Hepatocyte (in vitro differentiated cells): ENCODE data around the gene NUDT4. TPM values are rescaled to one million over a fixed set of nuclear protein-coding genes. Genes with fewer than 3 reads are reported as not detected.
A peak's percentile ranks its signal among the peaks of the same experiment; 100 is the strongest.

Experiments used
- DNase-seq: peaks from one replicate; pipeline ENCODE4 v3.0.0-alpha.2; 2016; ENCODE audit warnings: low spot score
- H2AFZ ChIP-seq: fragments of 200-600 bp; sonication (generic); 2 replicates; pipeline ENCODE4 v1.6.0; 2016; ENCODE audit warnings: antibody characterized with exemption, mild to moderate bottlenecking
- H3K27ac ChIP-seq: fragments of 200-600 bp; sonication (generic); 2 replicates; pipeline ENCODE4 v1.5.1; 2016; ENCODE audit warnings: mild to moderate bottlenecking
- H3K27me3 ChIP-seq: fragments of 200-600 bp; sonication (generic); 2 replicates; pipeline ENCODE4 v1.6.1; 2016
- H3K36me3 ChIP-seq: fragments of 200-600 bp; sonication (generic); replicated peaks from 2 replicates; pipeline ENCODE4 v1.5.1; 2016; ENCODE audit warnings: low read depth; ENCODE audit not compliant: insufficient read depth
- H3K4me1 ChIP-seq: fragments of 200-600 bp; sonication (generic); 2 replicates; pipeline ENCODE4 v1.5.1; 2016; ENCODE audit warnings: mild to moderate bottlenecking, moderate library complexity; ENCODE audit not compliant: insufficient read depth
- H3K4me2 ChIP-seq: fragments of 200-600 bp; sonication (generic); 2 replicates; pipeline ENCODE4 v1.6.0; 2016
- H3K4me3 ChIP-seq: fragments of 200-600 bp; sonication (generic); 2 replicates; pipeline ENCODE4 v1.5.1; 2016; ENCODE audit warnings: mild to moderate bottlenecking
- H3K79me2 ChIP-seq: fragments of 200-600 bp; sonication (generic); 2 replicates; pipeline ENCODE4 v1.6.0; 2017; ENCODE audit warnings: mild to moderate bottlenecking
- H3K9me2 ChIP-seq: fragments of 200-600 bp; sonication (generic); replicated peaks from 2 replicates; pipeline ENCODE4 v1.6.0; 2017; ENCODE audit warnings: mild to moderate bottlenecking; ENCODE audit not compliant: insufficient read depth
- H3K9me3 ChIP-seq: fragments of 200-600 bp; sonication (generic); 2 replicates; pipeline ENCODE4 v1.5.1; 2016; ENCODE audit warnings: low read depth, mild to moderate bottlenecking
- H4K20me1 ChIP-seq: fragments of 200-600 bp; sonication (generic); 2 replicates; pipeline ENCODE4 v1.6.0; 2016; ENCODE audit warnings: mild to moderate bottlenecking; ENCODE audit not compliant: insufficient read depth, poor library complexity, severe bottlenecking
- EZH2 ChIP-seq: fragments of 200-600 bp; sonication (generic); IDR thresholded peaks from 2 replicates; pipeline ENCODE4 v1.6.1; 2016; ENCODE audit warnings: antibody characterized with exemption, mild to moderate bottlenecking, borderline replicate concordance
- EZH2phosphoT487 ChIP-seq: fragments of 200-600 bp; sonication (generic); IDR thresholded peaks from one replicate; pipeline ENCODE4 v1.6.1; 2018; ENCODE audit warnings: antibody characterized with exemption, mild to moderate bottlenecking, low read depth, moderate library complexity; ENCODE audit not compliant: unreplicated experiment, severe bottlenecking
- WGBS: methylation state at CpG from one replicate; pipeline ENCODE4 v1.1.6; 2016; ENCODE audit warnings: low lambda C conversion rate; ENCODE audit errors: missing lambda C conversion rate; 5-methylcytosine and 5-hydroxymethylcytosine counted together
- polyA plus RNA-seq: library from polyadenylated mRNA; unstranded; fragments of >200 nt; fragmentation: Nextera tagmentation; extraction: Ambion mirVana; gene quantifications from 2 replicates; pipeline ENCODE4 v1.2.1, GENCODE V29; 2016
- total RNA-seq: library from RNA; depleted of rRNA; stranded (reverse); fragments of >200 nt; gene quantifications from 2 replicates; pipeline ENCODE4 v1.2.3, GENCODE V29; 2014
- TF ChIP-seq, protein P1 (sequence below): fragments of 200-600 bp; sonication (generic); IDR thresholded peaks from 2 replicates; pipeline ENCODE4 v1.5.1; 2016; ENCODE audit warnings: antibody characterized with exemption, mild to moderate bottlenecking; ENCODE audit not compliant: poor library complexity

Gene NUDT4
- total and polyA plus RNA-seq, 2 experiments from 2014 or later: 151 to 243 TPM

DNA sequence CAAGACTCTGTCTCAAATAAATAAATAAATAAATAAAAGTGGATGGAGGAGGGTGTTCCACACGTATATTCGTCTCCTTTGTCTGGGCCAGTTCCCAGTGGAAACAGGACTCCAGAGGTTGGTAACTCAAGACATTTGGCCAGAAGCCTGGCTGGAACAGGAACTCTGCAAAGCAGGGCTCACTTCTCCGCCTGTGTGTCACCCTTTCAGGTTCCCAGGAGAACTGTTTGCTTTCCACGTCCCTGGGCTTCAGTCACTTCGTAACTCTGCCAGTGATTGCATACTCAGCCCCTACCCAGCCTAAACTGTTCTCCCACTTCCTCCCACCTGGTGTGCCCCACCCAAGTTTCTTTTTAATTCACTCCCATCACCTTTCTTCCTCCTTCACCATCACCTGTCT lies 71.1 kb downstream of the NUDT4 start:
- TF ChIP-seq, protein P1, sequence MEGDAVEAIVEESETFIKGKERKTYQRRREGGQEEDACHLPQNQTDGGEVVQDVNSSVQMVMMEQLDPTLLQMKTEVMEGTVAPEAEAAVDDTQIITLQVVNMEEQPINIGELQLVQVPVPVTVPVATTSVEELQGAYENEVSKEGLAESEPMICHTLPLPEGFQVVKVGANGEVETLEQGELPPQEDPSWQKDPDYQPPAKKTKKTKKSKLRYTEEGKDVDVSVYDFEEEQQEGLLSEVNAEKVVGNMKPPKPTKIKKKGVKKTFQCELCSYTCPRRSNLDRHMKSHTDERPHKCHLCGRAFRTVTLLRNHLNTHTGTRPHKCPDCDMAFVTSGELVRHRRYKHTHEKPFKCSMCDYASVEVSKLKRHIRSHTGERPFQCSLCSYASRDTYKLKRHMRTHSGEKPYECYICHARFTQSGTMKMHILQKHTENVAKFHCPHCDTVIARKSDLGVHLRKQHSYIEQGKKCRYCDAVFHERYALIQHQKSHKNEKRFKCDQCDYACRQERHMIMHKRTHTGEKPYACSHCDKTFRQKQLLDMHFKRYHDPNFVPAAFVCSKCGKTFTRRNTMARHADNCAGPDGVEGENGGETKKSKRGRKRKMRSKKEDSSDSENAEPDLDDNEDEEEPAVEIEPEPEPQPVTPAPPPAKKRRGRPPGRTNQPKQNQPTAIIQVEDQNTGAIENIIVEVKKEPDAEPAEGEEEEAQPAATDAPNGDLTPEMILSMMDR: no peak
- no peak for TF ChIP-seq EZH2
- no peak for TF ChIP-seq EZH2phosphoT487
- H3K9me3 ChIP-seq: no peaks in the 10 kb centered on the region
- H3K4me2 ChIP-seq: no peak overlapping the region
- no peaks in the 10 kb centered on the region for H3K36me3 ChIP-seq
- H3K9me2 ChIP-seq: no peaks in the 10 kb centered on the region
- no peak for DNase-seq
- H3K4me3 ChIP-seq: no peak overlapping the region
- no peaks in the 10 kb centered on the region for H3K79me2 ChIP-seq
- no peaks in the 10 kb centered on the region for H3K27me3 ChIP-seq
- H2AFZ ChIP-seq: no peak overlapping the region
- H4K20me1 ChIP-seq: no peaks in the 10 kb centered on the region
- 70% methylated on average over 5 of the region's 5 CpGs for WGBS
- H3K27ac ChIP-seq: no peak overlapping the region
- H3K4me1 ChIP-seq: peaks cover 7% of the 10 kb centered on the region

DNA sequence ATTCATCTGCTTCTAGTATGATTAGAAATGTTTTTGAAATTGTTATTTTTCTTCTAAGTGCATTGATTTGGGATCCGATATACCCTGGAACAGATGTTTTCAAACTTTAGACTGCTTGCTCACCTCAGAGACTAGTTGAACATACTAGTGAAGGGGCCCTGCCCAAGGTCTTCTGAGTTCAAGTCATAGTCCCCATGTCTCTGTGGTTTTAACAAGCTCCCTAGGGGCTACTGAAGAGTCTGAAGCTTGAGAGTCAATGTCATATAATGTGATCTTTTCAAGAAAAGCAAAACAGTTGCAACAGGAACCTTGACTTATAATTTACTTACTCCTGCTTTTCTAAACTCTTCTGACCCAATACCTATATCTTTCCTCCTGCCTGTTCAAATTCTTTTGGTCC lies 71.6 kb downstream of the NUDT4 start:
- H3K9me2 ChIP-seq: no peaks in the 10 kb centered on the region
- H3K27ac ChIP-seq: no peak overlapping the region
- no peak overlapping the region for H3K4me3 ChIP-seq
- TF ChIP-seq EZH2phosphoT487: no peak
- TF ChIP-seq, protein P1: no peak
- no peak for TF ChIP-seq EZH2
- DNase-seq: no peak
- peaks cover 7% of the 10 kb centered on the region for H3K4me1 ChIP-seq
- H3K36me3 ChIP-seq: no peaks in the 10 kb centered on the region
- H4K20me1 ChIP-seq: no peaks in the 10 kb centered on the region
- H3K79me2 ChIP-seq: no peaks in the 10 kb centered on the region
- whole genome bisulfite sequencing: 97% methylated on average over 1 of the region's 1 CpG
- no peak overlapping the region for H2AFZ ChIP-seq
- H3K4me2 ChIP-seq: no peak overlapping the region
- H3K27me3 ChIP-seq: no peaks in the 10 kb centered on the region
- no peaks in the 10 kb centered on the region for H3K9me3 ChIP-seq

DNA sequence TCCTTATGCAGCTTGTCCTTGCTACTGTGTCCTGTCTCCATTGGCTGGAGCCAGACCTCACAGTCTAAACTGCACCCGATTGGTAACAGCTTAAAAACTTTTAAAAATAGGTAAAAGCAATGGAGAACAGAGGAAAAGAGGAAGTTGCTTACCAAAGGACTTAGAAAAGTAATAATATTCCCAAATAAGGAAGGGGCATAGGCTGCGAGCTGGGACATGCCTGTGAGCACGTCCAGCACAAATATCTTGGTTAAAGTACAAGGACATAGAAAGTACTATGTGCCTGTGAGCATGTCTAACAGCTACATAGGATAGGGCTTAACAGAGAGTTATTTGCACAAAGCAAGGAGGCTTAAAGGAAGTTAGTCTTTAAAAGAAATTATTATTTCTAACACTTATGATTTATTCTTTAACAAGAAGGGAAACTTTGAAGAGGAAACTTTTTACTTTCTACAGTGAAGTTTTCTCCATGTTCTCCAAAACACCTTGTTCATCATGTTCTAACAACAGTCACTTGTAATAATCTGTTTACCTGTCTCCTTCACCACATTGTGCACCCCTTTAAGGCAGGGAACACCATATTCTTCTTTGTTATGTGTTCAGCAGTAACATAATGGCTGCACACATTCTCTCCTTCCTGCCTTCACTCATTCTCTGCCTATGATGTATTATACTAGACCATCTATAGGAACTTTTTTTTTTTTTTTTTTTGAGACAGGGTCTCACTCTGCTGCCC lies 73.9 kb downstream of the NUDT4 start:
- Histone ChIP-seq H3K4me2 (peak overlapping the region; percentile 44), H3K27me3 (no peaks in the 10 kb centered on the region), H3K27ac (peak overlapping the region; percentile 69), H3K79me2 (no peaks in the 10 kb centered on the region), H3K9me2 (no peaks in the 10 kb centered on the region), H4K20me1 (no peaks in the 10 kb centered on the region), H3K4me1 (peaks cover 7% of the 10 kb centered on the region), H3K9me3 (no peaks in the 10 kb centered on the region), H2AFZ (no peak overlapping the region), H3K4me3 (no peak overlapping the region), H3K36me3 (no peaks in the 10 kb centered on the region)
- DNase-seq: no peak
- TF ChIP-seq EZH2phosphoT487: no peak
- TF ChIP-seq, protein P1: no peak
- TF ChIP-seq EZH2: no peak
- 65% methylated on average over 3 of the region's 3 CpGs for WGBS
